GM12891 (cell line): ENCODE results near the gene DNAAF8.

Experiments used
- POLR2A ChIP-seq: IDR thresholded peaks from 2 replicates; pipeline ENCODE4 v1.6.1; 2011; ENCODE audit warnings: low read depth, low read length, control low read depth
- POLR2AphosphoS5 ChIP-seq: IDR thresholded peaks from 2 replicates; pipeline ENCODE4 v1.6.1; 2011; ENCODE audit warnings: low read depth, low read length, control low read depth
- SPI1 ChIP-seq: IDR thresholded peaks from 2 replicates; pipeline ENCODE4 v1.6.1; 2011; ENCODE audit warnings: low read depth, low read length, control low read depth
- TAF1 ChIP-seq: IDR thresholded peaks from 2 replicates; pipeline ENCODE4 v1.6.1; 2011; ENCODE audit warnings: low read depth, low read length, control low read depth

- TF ChIP-seq POLR2AphosphoS5 (no peak), POLR2A (no peak), TAF1 (no peak), SPI1 (no peak)
These were observed 48.4 kb upstream of the DNAAF8 start for GRCh38 chr16:4685776-4686496.
